GM10266 (cell line): ENCODE measurements around the gene CYP4F2.
"Not testable (repeated sequence)": the region's sequence is repeated elsewhere in the genome, so short reads cannot be mapped to it uniquely, and the experiment has no call there.

Source experiments
- DNase-seq: peaks from one replicate; pipeline ENCODE4 v3.0.0; 2012; ENCODE audit errors: extremely low spot score
- CTCF ChIP-seq: IDR thresholded peaks from 2 replicates; pipeline ENCODE4 v1.5.1; 2012; ENCODE audit warnings: mild to moderate bottlenecking, low read depth; ENCODE audit not compliant: control insufficient read depth, insufficient read depth; ENCODE audit errors: missing control alignments

The CYP4F2 gene

GRCh38 chr19:15934332-15935078 lies 36.6 kb upstream of the CYP4F2 start, which contains the start of gene CYP4F11:
CYP4F11 (minus strand) TSS chr19:15934529; CDS start chr19:15934408, 121 bp downstream.
- no peak for DNase-seq
- no peak for TF ChIP-seq CTCF

GRCh38 chr19:15933761-15934331 lies 36.0 kb upstream of the CYP4F2 start:
- not testable (repeated sequence) for DNase-seq

- no peak for DNase-seq
- TF ChIP-seq CTCF = no peak
These were observed 30.4 kb upstream of the CYP4F2 start for GRCh38 chr19:15928321-15928720.

- DNase-seq = no peak
- no peak for TF ChIP-seq CTCF
These were observed 28.6 kb upstream of the CYP4F2 start for GRCh38 chr19:15926484-15926883.

- no peak for TF ChIP-seq CTCF
- no peak for DNase-seq
These were observed 25.8 kb upstream of the CYP4F2 start for GRCh38 chr19:15923702-15924101.

GRCh38 chr19:15922021-15922420 lies 24.1 kb upstream of the CYP4F2 start:
- no peak for DNase-seq
- no peak for TF ChIP-seq CTCF

GRCh38 chr19:15919243-15919642 lies 21.4 kb upstream of the CYP4F2 start:
- DNase-seq = no peak
- TF ChIP-seq CTCF = no peak
